ENCODE data around the gene NOXO1. TPM values are rescaled to one million over a fixed set of nuclear protein-coding genes. Genes with fewer than 3 reads are reported as not detected.

NOXO1 gene
- polyA plus RNA-seq, 3 donors, result 0.09 TPM; not detected in 2

- Histone ChIP-seq H3K9me3 (replicated peaks in 1 of 2; ENCODE audit: control insufficient read depth in 1 of 2, insufficient read depth in 1 of 2, low read length in 2 of 2) (peaks cover 0 to 9% of the 10 kb centered on the region in 2 donors), H3K4me1 (ENCODE audit: control insufficient read depth in 1 of 2, insufficient read depth in 2 of 2, low read length in 2 of 2) (peaks cover 16 to 27% of the 10 kb centered on the region in 2 donors), H3K4me3 (replicated peaks in 1 of 3; ENCODE audit: low read depth in 2 of 3, low read length in 3 of 3) (no peak overlapping the region), H3K27me3 (ENCODE audit: control insufficient read depth in 2 of 2, insufficient read depth in 2 of 2, low read length in 2 of 2) (peaks cover 11 to 42% of the 10 kb centered on the region in 2 donors), H3K9ac (ENCODE audit: insufficient read depth, low read length, poor library complexity, severe bottlenecking) (no peak overlapping the region), H3K27ac (ENCODE audit: low read depth in 1 of 2, low read length in 2 of 2) (no peak overlapping the region), H3K79me2 (ENCODE audit: insufficient read depth, low read length) (no peaks in the 10 kb centered on the region), H4K20me1 (ENCODE audit: insufficient read depth, low read length) (no peaks in the 10 kb centered on the region), H2AFZ (ENCODE audit: insufficient read depth, low read depth, low read length, poor library complexity, severe bottlenecking) (no peak overlapping the region), H3K36me3 (replicated peaks in 1 of 2; ENCODE audit: control insufficient read depth in 1 of 2, insufficient read depth in 2 of 2, low read length in 2 of 2) (no peaks in the 10 kb centered on the region), H3K4me2 (replicated peaks; ENCODE audit: extremely low read depth, low read length, poor library complexity, severe bottlenecking) (no peak overlapping the region)
- Mint-ChIP-seq H3K27ac (no peak overlapping the region), H3K4me3 (peak overlapping the region in 1 of 2 donors; percentile 80), H3K4me1 (peaks cover 18% of the 10 kb centered on the region), H3K27me3 (ENCODE audit: low read depth in 3 of 3) (peaks cover 30 to 62% (median 47%) of the 10 kb centered on the region in 3 donors), H3K36me3 (peaks cover 3% of the 10 kb centered on the region in 2 donors), H3K9me3 (peaks cover 0 to 7% (median 2%) of the 10 kb centered on the region in 7 donors)
- intact Hi-C loops (cut with micrococcal nuclease), result loop anchor here in 1 of 2 donors (5.0 kb wide), 1 partner anchor 119 kb away; the partner anchor contains the start of gene RAB26
- no peak for TF ChIP-seq CTCF (IDR thresholded peaks at IDR 0.05)
- 90% methylated on average over 3 of the region's 3 CpGs for WGBS (ENCODE audit: insufficient coverage)
- no peak for DNase-seq
Measured at GRCh38 chr16:2028146-2028545, 46.9 kb upstream of the NOXO1 start.

GRCh38 chr16:2027024-2028010 is 46.0 kb upstream of the NOXO1 start:
- H3K27me3 Mint-ChIP-seq (ENCODE audit: low read depth in 3 of 3), result peaks cover 33 to 59% (median 48%) of the 10 kb centered on the region in 3 donors
- Histone ChIP-seq H2AFZ (ENCODE audit: insufficient read depth, low read depth, low read length, poor library complexity, severe bottlenecking) (peak overlapping the region; percentile 21), H3K4me1 (ENCODE audit: control insufficient read depth in 1 of 2, insufficient read depth in 2 of 2, low read length in 2 of 2) (peaks cover 15 to 26% of the 10 kb centered on the region in 2 donors), H3K4me2 (replicated peaks; ENCODE audit: extremely low read depth, low read length, poor library complexity, severe bottlenecking) (peak overlapping the region; percentile 71), H3K9ac (ENCODE audit: insufficient read depth, low read length, poor library complexity, severe bottlenecking) (no peak overlapping the region), H3K4me3 (replicated peaks in 1 of 3; ENCODE audit: low read depth in 2 of 3, low read length in 3 of 3) (peak overlapping the region in 1 of 3 experiments; percentile 56), H3K79me2 (ENCODE audit: insufficient read depth, low read length) (no peaks in the 10 kb centered on the region), H3K27ac (ENCODE audit: low read depth in 1 of 2, low read length in 2 of 2) (no peak overlapping the region), H4K20me1 (ENCODE audit: insufficient read depth, low read length) (no peaks in the 10 kb centered on the region), H3K9me3 (replicated peaks in 1 of 2; ENCODE audit: control insufficient read depth in 1 of 2, insufficient read depth in 1 of 2, low read length in 2 of 2) (peaks cover 0 to 9% of the 10 kb centered on the region in 2 donors), H3K36me3 (replicated peaks in 1 of 2; ENCODE audit: control insufficient read depth in 1 of 2, insufficient read depth in 2 of 2, low read length in 2 of 2) (no peaks in the 10 kb centered on the region), H3K27me3 (ENCODE audit: control insufficient read depth in 2 of 2, insufficient read depth in 2 of 2, low read length in 2 of 2) (peaks cover 11 to 38% of the 10 kb centered on the region in 2 donors)
- peaks cover 0 to 7% (median 2%) of the 10 kb centered on the region in 7 donors for H3K9me3 Mint-ChIP-seq
- peak overlapping the region; percentile 58 to 80 for H3K4me3 Mint-ChIP-seq
- TF ChIP-seq CTCF (IDR thresholded peaks at IDR 0.05), result no peak
- intact Hi-C loops (cut with micrococcal nuclease), result loop anchor here in 1 of 2 donors (5.0 kb wide), 1 partner anchor 120 kb away; the partner anchor contains the start of gene RAB26
- 7% methylated on average over 74 of the region's 76 CpGs for WGBS (ENCODE audit: insufficient coverage)
- DNase-seq, result no peak
- H3K36me3 Mint-ChIP-seq, result peaks cover 5 to 6% of the 10 kb centered on the region in 2 donors
- H3K27ac Mint-ChIP-seq, result no peak overlapping the region
- H3K4me1 Mint-ChIP-seq, result peaks cover 20% of the 10 kb centered on the region
